ENCODE measurements around the gene DOCK8.
"Not testable (repeated sequence)": the region's sequence is repeated elsewhere in the genome, so short reads cannot be mapped to it uniquely, and the experiment has no call there.

The DOCK8 gene

GRCh38 chr9:214648-215493, at the start of gene DOCK8:
DOCK8 (plus strand) TSS chr9:214865; CDS start chr9:214977, 112 bp downstream.
- no peak for DNase-seq

- not testable (repeated sequence) for DNase-seq
These were observed 44.9 kb upstream of the DOCK8 start for GRCh38 chr9:169757-170156.

- not testable (repeated sequence) for DNase-seq
These were observed 36.4 kb upstream of the DOCK8 start for GRCh38 chr9:178140-178825.

GRCh38 chr9:178970-179383, 35.7 kb upstream of the DOCK8 start, which contains the start of gene ZNG1A:
ZNG1A (minus strand) TSS chr9:179056; CDS start chr9:178969, 87 bp downstream.
- not testable (repeated sequence) for DNase-seq

- DNase-seq, result not testable (repeated sequence)
These were observed 15.1 kb upstream of the DOCK8 start for GRCh38 chr9:199601-200000.

- DNase-seq, result no peak
These were observed 8.2 kb upstream of the DOCK8 start for GRCh38 chr9:206481-206880.

GRCh38 chr9:209143-209758, 5.4 kb upstream of the DOCK8 start:
- DNase-seq, result no peak

- DNase-seq, result no peak
These were observed 3.6 kb upstream of the DOCK8 start for GRCh38 chr9:211036-211435.

- no peak for DNase-seq
These were observed 3.1 kb upstream of the DOCK8 start for GRCh38 chr9:211557-211956.

GRCh38 chr9:212297-212696, 2.4 kb upstream of the DOCK8 start:
- no peak for DNase-seq

- DNase-seq, result not testable (repeated sequence)
These were observed 764 bp upstream of the DOCK8 start for GRCh38 chr9:213901-214300.

- no peak for DNase-seq
These were observed 366 bp upstream of the DOCK8 start for GRCh38 chr9:214351-214647.

- DNase-seq, result no peak
These were observed 1.0 kb downstream of the DOCK8 start for GRCh38 chr9:215631-216155.

GRCh38 chr9:216866-217265, 2.2 kb downstream of the DOCK8 start:
- no peak for DNase-seq

GRCh38 chr9:217950-218349, 3.3 kb downstream of the DOCK8 start:
- no peak for DNase-seq

GRCh38 chr9:219036-219435, 4.4 kb downstream of the DOCK8 start:
- not testable (repeated sequence) for DNase-seq

- no peak for DNase-seq
These were observed 5.2 kb downstream of the DOCK8 start for GRCh38 chr9:219670-220365.

- DNase-seq, result no peak
These were observed 7.5 kb downstream of the DOCK8 start for GRCh38 chr9:221989-222776.

GRCh38 chr9:223152-223551, 8.5 kb downstream of the DOCK8 start:
- DNase-seq, result no peak

GRCh38 chr9:224026-224425, 9.4 kb downstream of the DOCK8 start:
- no peak for DNase-seq

- DNase-seq, result peak; percentile 15
These were observed 10.2 kb downstream of the DOCK8 start for GRCh38 chr9:224582-225520.

Measured in kidney glomerular epithelial cell (primary cell).